B cell (primary cell): ENCODE data around the gene ZIC2. TPM values are rescaled to one million over a fixed set of nuclear protein-coding genes. Genes with fewer than 3 reads are reported as not detected.
A peak's percentile ranks its signal among the peaks of the same experiment; 100 is the strongest.

ENCODE experiments used
- ATAC-seq: fragments of 200-7000 bp; cut with Tn5 transposase; one replicate; pipeline ENCODE4 v1.10.0; 2021; ENCODE audit warnings: low read depth, mild to moderate bottlenecking, moderate number of reproducible peaks, moderate library complexity
- CTCF ChIA-PET: fragments of 350-600 bp; sonication (Branson Sonifier 250); formaldehyde crosslinking; loops from one replicate; lab custom pipeline; 2021; ENCODE audit warnings: antibody characterized with exemption, inconsistent platforms; lab: Charles Lee
- POLR2A ChIA-PET: fragments of 350-600 bp; sonication (Branson Sonifier 250); formaldehyde crosslinking; loops from one replicate; lab custom pipeline; 2021; ENCODE audit warnings: antibody characterized with exemption; lab: Charles Lee
- DNase-seq: peaks from one replicate; pipeline ENCODE4 v3.0.0; 2013
- H2AFZ ChIP-seq: 2 replicates; pipeline ENCODE4 v1.6.1; 2012; ENCODE audit warnings: mild to moderate bottlenecking, low read depth, low read length; ENCODE audit not compliant: insufficient read depth, poor library complexity, severe bottlenecking
- H3K27ac ChIP-seq, 2 donors: 1 replicate in 1 of 2; 2 replicates in 1 of 2; pipeline ENCODE4 v1.5.1; 2012 to 2013; ENCODE audit warnings: low read length in 2 of 2, mild to moderate bottlenecking in 2 of 2, moderate library complexity in 1 of 2
- H3K27me3 ChIP-seq, 4 experiments: fragments of 200-600 bp in 1 of 4; sonication (generic) in 1 of 4; replicated peaks in 1 of 4; 1 replicate in 2 of 4; 2 replicates in 2 of 4; pipeline versions ENCODE4 v1.6.1 to v1.7.0; 2013 to 2016; ENCODE audit warnings: low read length in 3 of 4, mild to moderate bottlenecking in 2 of 4, mixed read lengths in 1 of 4, moderate library complexity in 1 of 4; ENCODE audit not compliant: insufficient read depth in 4 of 4, control insufficient read depth in 3 of 4; ENCODE audit errors: control extremely low read depth in 1 of 4
- H3K36me3 ChIP-seq, 2 experiments: replicated peaks in 1 of 2; 1 replicate in 1 of 2; 2 replicates in 1 of 2; pipeline versions ENCODE4 v1.6.1 to v1.7.1; 2013; ENCODE audit warnings: low read length in 1 of 2; ENCODE audit not compliant: insufficient read depth in 2 of 2, control insufficient read depth in 1 of 2; ENCODE audit errors: control extremely low read depth in 1 of 2, extremely low read depth in 1 of 2
- H3K4me1 ChIP-seq, 2 donors: fragments of 200-600 bp in 1 of 2; sonication (generic) in 1 of 2; 1 replicate in 1 of 2; 2 replicates in 1 of 2; pipeline versions ENCODE4 v1.5.1 to v1.6.1; 2013 to 2017; ENCODE audit warnings: low read length in 2 of 2; ENCODE audit not compliant: control insufficient read depth in 2 of 2, insufficient read depth in 2 of 2
- H3K4me2 ChIP-seq: replicated peaks from 2 replicates; pipeline ENCODE3; 2012; ENCODE audit warnings: mild to moderate bottlenecking, low read depth, low read length; ENCODE audit not compliant: poor library complexity, severe bottlenecking
- H3K4me3 ChIP-seq, 5 experiments: fragments of 200-600 bp in 1 of 5; sonication (generic) in 1 of 5; 1 replicate in 3 of 5; 2 replicates in 2 of 5; pipeline versions ENCODE4 v1.5.1 to v1.7.0; 2011 to 2016; ENCODE audit warnings: low read length in 4 of 5, mild to moderate bottlenecking in 4 of 5, low read depth in 2 of 5, control low read depth in 1 of 5, moderate library complexity in 1 of 5; ENCODE audit not compliant: insufficient read depth in 1 of 5; ENCODE audit errors: control extremely low read depth in 1 of 5, extremely low read depth in 1 of 5
- H3K79me2 ChIP-seq: fragments of 200-600 bp; sonication (generic); one replicate; pipeline ENCODE4 v1.6.0; 2016; ENCODE audit warnings: low read length; ENCODE audit not compliant: control insufficient read depth, insufficient read depth
- H3K9ac ChIP-seq: fragments of 200-600 bp; sonication (generic); 2 replicates; pipeline ENCODE4 v1.6.1; 2017; ENCODE audit warnings: mild to moderate bottlenecking, low read length, moderate library complexity
- H3K9me3 ChIP-seq, 3 donors: one replicate each; pipeline versions ENCODE4 v1.6.1 to v1.7.1; 2013; ENCODE audit warnings: low read length in 2 of 3; ENCODE audit not compliant: control insufficient read depth in 2 of 3, insufficient read depth in 1 of 3; ENCODE audit errors: control extremely low read depth in 1 of 3
- H4K20me1 ChIP-seq: 2 replicates; pipeline ENCODE4 v1.6.0; 2012; ENCODE audit warnings: mild to moderate bottlenecking, low read length; ENCODE audit not compliant: insufficient read depth, control insufficient read depth, poor library complexity, severe bottlenecking
- H3K27ac Mint-ChIP-seq: one replicate; pipeline ENCODE4 v1.8.0; 2021; ENCODE audit warnings: mixed read lengths
- H3K27me3 Mint-ChIP-seq: one replicate; pipeline ENCODE4 v1.8.0; 2021; ENCODE audit warnings: mixed read lengths
- H3K4me1 Mint-ChIP-seq: one replicate; pipeline ENCODE4 v1.8.0; 2021; ENCODE audit warnings: mixed read lengths
- H3K4me3 Mint-ChIP-seq: one replicate; pipeline ENCODE4 v1.8.0; 2021; ENCODE audit warnings: mixed read lengths
- H3K9me3 Mint-ChIP-seq: one replicate; pipeline ENCODE4 v1.8.0; 2022; ENCODE audit warnings: mixed read lengths; ENCODE audit not compliant: insufficient read depth
- CTCF ChIP-seq: fragments of 200-600 bp; IDR thresholded peaks from one replicate; pipeline ENCODE4 v1.8.0; 2022; ENCODE audit warnings: antibody characterized with exemption, mild to moderate bottlenecking
- EZH2 ChIP-seq: IDR thresholded peaks from 2 replicates; pipeline ENCODE4 v1.6.1; 2012; ENCODE audit warnings: borderline replicate concordance, low read depth, mild to moderate bottlenecking, moderate library complexity, low read length; ENCODE audit not compliant: insufficient read depth, poor library complexity, severe bottlenecking
- WGBS: methylation state at CpG from one replicate; pipeline ENCODE4 v1.1.5; 2013; ENCODE audit warnings: missing lambda C conversion rate; ENCODE audit not compliant: insufficient coverage; 5-methylcytosine and 5-hydroxymethylcytosine counted together
- intact Hi-C: fragments of 100-400 bp; cut with micrococcal nuclease; formaldehyde crosslinking; loops from one replicate; pipeline ENCODE4 v1.10.0; 2022
- polyA plus RNA-seq: library from polyadenylated mRNA; depleted of rRNA; stranded (reverse); fragments of >200 nt; gene quantifications from 2 replicates; pipeline ENCODE4 v1.2.3, GENCODE V29; 2012
- total RNA-seq, 2 donors: library from RNA; stranded (reverse); fragments of 120-200 nt in 1 of 2; gene quantifications; 1 replicate in 1 of 2; 2 replicates in 1 of 2; pipeline versions ENCODE4 v1.2.3 to v1.2.4, GENCODE V29; 2013 to 2022

ZIC2 gene
- total and polyA plus RNA-seq, 2 donors (not counting 1 experiment from before 2014, with no cell fraction given), result not detected

- intact Hi-C loops, result loop anchor here (2.0 kb wide), 1 partner anchor 13 kb away; the partner anchor contains the start of gene ZIC2
- Histone ChIP-seq H3K4me2 (no peak overlapping the region), H3K27ac (no peak overlapping the region), H3K27me3 (peaks cover 8 to 94% (median 74%) of the 10 kb centered on the region in 4 experiments), H3K4me3 (no peak overlapping the region), H3K4me1 (peaks cover 25 to 47% of the 10 kb centered on the region in 2 donors), H2AFZ (no peak overlapping the region), H3K79me2 (no peaks in the 10 kb centered on the region), H3K36me3 (no peaks in the 10 kb centered on the region), H4K20me1 (no peaks in the 10 kb centered on the region), H3K9ac (no peak overlapping the region), H3K9me3 (peaks cover 4 to 57% (median 30%) of the 10 kb centered on the region in 3 donors)
- H3K27me3 Mint-ChIP-seq, result peaks cover 79% of the 10 kb centered on the region
- H3K4me1 Mint-ChIP-seq, result peaks cover 10% of the 10 kb centered on the region
- ATAC-seq, result no peak
- H3K9me3 Mint-ChIP-seq, result peaks cover 3% of the 10 kb centered on the region
- CTCF ChIA-PET, result no interaction called here
- no peak overlapping the region for H3K4me3 Mint-ChIP-seq
- no CpG with 5 or more reads among the region's 9 CpGs for WGBS
- TF ChIP-seq EZH2 (no peak), CTCF (no peak)
- POLR2A ChIA-PET, result no interaction called here
- H3K27ac Mint-ChIP-seq, result no peak overlapping the region
- DNase-seq, result peak; percentile 12
Observed at GRCh38 chr13:99993660-99994637, 12.4 kb downstream of the ZIC2 start.

- CTCF ChIA-PET, result interaction anchor here (0.6 kb wide), 1 partner anchor 100 kb away, joined by 5 read pairs; no protein-coding TSS in a partner anchor
- no peak overlapping the region for H3K4me3 ChIP-seq
- no peaks in the 10 kb centered on the region for H3K36me3 ChIP-seq
- H3K27ac Mint-ChIP-seq, result no peak overlapping the region
- DNase-seq (peak; percentile 3), ATAC-seq (no peak)
- H3K4me2 ChIP-seq, result no peak overlapping the region
- POLR2A ChIA-PET, result no interaction called here
- H3K9ac ChIP-seq, result no peak overlapping the region
- WGBS, result no CpG with 5 or more reads among the region's 1 CpG
- H3K4me3 Mint-ChIP-seq, result no peak overlapping the region
- no peaks in the 10 kb centered on the region for H3K79me2 ChIP-seq
- no peak overlapping the region for H2AFZ ChIP-seq
- H3K27me3 Mint-ChIP-seq, result peaks cover 79% of the 10 kb centered on the region
- H4K20me1 ChIP-seq, result no peaks in the 10 kb centered on the region
- H3K9me3 ChIP-seq, result peaks cover 4 to 51% (median 26%) of the 10 kb centered on the region in 3 donors
- intact Hi-C loops, result loop anchor here (2.0 to 5.0 kb wide), 2 partner anchors 14 to 32 kb away; partner anchors contain the start of gene ZIC2
- TF ChIP-seq CTCF (no peak), EZH2 (no peak)
- H3K27me3 ChIP-seq, result peaks cover 8 to 88% (median 72%) of the 10 kb centered on the region in 4 experiments
- peaks cover 3% of the 10 kb centered on the region for H3K9me3 Mint-ChIP-seq
- H3K27ac ChIP-seq, result no peak overlapping the region
- peaks cover 8% of the 10 kb centered on the region for H3K4me1 Mint-ChIP-seq
- peaks cover 18 to 41% of the 10 kb centered on the region in 2 donors for H3K4me1 ChIP-seq
Observed at GRCh38 chr13:99994638-99995020, 13.0 kb downstream of the ZIC2 start.
